Right lobe of liver (tissue), 4 donors: ENCODE measurements around the gene CDR2.

Experiments used
- POLR2A ChIP-seq: fragments of 450-650 bp; IDR thresholded peaks from one replicate; pipeline ENCODE4 v1.6.1; 2017; ENCODE audit warnings: antibody characterized with exemption, mild to moderate bottlenecking
- TF ChIP-seq, protein P1 (sequence below), 4 donors: fragments of 200-600 bp in 3 of 4; fragments of 450-650 bp in 1 of 4; IDR thresholded peaks; one replicate each; pipeline versions ENCODE4 v1.5.1 to v1.8.0; 2016 to 2022; ENCODE audit warnings: antibody characterized with exemption in 4 of 4, mild to moderate bottlenecking in 2 of 4
- donor health status: DM: no; HTN: no; CAD: no.
- donor health status: DM: no; HTN: no; CAD: no.
- donor health status: DM: no; HTN: yes; CAD: no.

DNA sequence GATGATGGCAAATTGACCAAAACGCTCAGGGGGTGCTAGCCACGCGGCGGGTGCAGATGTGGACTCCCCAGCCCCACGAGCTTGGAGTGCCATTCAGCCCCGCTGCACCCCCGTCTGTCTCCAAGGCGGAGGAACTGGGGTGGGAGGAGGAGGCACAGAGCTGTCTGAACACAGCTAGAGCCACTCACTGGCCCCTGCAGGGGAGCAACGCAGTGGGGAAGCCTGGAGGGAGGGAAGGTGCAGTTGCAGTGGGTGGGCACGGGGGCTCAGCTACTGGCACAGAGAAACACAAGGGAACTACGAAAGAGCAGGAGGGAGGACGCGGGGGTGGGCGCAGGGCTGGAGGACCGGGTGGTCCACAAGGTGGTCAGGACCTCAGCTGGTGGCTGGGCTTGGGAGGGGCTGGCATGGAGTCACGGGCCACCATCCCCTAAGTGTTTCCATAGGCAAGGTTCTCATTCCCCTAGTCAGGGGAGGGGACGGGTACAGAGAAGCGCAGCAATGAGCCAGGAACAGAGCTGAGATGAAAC, 46.3 kb upstream of the CDR2 start:
- TF ChIP-seq POLR2A: no peak
- TF ChIP-seq, protein P1, sequence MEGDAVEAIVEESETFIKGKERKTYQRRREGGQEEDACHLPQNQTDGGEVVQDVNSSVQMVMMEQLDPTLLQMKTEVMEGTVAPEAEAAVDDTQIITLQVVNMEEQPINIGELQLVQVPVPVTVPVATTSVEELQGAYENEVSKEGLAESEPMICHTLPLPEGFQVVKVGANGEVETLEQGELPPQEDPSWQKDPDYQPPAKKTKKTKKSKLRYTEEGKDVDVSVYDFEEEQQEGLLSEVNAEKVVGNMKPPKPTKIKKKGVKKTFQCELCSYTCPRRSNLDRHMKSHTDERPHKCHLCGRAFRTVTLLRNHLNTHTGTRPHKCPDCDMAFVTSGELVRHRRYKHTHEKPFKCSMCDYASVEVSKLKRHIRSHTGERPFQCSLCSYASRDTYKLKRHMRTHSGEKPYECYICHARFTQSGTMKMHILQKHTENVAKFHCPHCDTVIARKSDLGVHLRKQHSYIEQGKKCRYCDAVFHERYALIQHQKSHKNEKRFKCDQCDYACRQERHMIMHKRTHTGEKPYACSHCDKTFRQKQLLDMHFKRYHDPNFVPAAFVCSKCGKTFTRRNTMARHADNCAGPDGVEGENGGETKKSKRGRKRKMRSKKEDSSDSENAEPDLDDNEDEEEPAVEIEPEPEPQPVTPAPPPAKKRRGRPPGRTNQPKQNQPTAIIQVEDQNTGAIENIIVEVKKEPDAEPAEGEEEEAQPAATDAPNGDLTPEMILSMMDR (IDR thresholded peaks at IDR 0.05): no peak
